DMS 273 treated with DMSO at 0.1 percent for 48 hours (cell line): ENCODE results near the gene TMEM183A.

Source experiments
- DNase-seq: peaks from one replicate; lab custom pipeline; 2025; lab: John Stamatoyannopoulos, UW

The TMEM183A gene

DNA sequence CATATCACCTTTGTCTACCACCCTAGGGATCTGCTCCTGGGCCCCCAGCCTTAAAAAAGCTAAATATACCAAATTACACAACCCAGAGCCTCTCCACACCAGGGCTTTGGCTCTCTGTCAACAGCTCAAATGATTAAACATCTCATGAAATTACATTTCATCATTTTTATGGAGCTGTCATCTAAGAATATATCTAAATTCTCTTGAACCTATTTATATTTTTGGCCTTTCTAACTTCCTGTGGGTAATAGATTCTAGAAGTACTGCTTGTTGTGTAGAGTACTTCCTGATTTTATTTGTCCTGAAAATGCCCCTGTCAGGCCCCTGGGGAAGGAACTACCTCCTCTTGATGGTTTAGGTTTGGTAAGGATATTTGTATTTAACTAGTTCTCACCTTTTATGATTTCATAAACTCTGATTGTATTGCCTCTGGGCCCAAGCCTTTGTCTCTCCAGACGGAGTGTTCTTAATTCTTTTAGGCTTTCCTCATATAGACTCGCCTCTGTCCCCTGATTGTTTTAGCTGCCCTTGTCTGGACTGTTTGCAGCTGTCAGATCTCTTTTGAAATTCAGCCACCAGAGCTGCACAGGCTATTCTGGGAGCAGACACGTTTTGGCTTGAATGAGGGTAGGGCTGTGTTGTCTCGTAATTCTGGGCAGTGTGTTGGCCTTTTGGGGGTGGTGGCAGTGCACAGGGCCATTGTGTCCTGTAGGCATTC, 62.0 kb downstream of the TMEM183A start:
- DNase-seq: no peak

GRCh38 chr1:203072002-203072602, 64.9 kb downstream of the TMEM183A start:
- DNase-seq: no peak

GRCh38 chr1:203072911-203073310, 65.7 kb downstream of the TMEM183A start:
- DNase-seq: no peak

DNA sequence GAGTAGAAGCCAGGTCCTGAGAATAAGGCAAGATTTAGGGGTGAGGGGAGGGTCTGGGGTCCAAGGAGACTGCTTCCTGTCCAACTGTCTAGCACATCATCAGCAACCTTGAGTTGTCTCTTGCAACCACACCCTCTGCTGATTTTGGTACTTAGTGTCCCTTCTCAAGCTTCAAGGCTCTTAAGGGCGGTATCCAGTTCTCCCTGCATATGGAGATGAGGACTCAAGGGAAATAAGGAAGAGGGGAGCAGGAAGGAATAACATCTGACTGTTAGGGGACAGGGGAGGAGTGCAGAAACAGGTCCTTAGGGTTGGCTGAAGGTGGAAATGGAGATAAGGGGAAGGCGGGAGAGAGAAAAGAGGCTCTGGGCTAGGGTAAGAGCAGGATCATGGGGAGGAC, 66.3 kb downstream of the TMEM183A start:
- no peak for DNase-seq
